ENCODE measurements around the gene RPN2. TPM values are rescaled to one million over a fixed set of nuclear protein-coding genes. Genes with fewer than 3 reads are reported as not detected.

RPN2 gene
- total and polyA plus RNA-seq, 4 donors: 153 to 241 (median 177) TPM

- TF ChIP-seq ZBTB33 (IDR thresholded peaks at IDR 0.05): no peak
Observed at GRCh38 chr20:37276494-37277252, 97.5 kb downstream of the RPN2 start (continued).

- no peak overlapping the region for H3K27ac ChIP-seq (ENCODE audit: low read depth in 1 of 2, low read length in 2 of 2)
Observed at GRCh38 chr20:37277253-37277593, 98.1 kb downstream of the RPN2 start.

GRCh38 chr20:37278966-37279590 is 99.9 kb downstream of the RPN2 start:
- no peak for TF ChIP-seq JUND (IDR thresholded peaks at IDR 0.05)
- TF ChIP-seq HNF4A (conservative IDR thresholded peaks at IDR 0.05): no peak
- no peak for TF ChIP-seq RAD21 (IDR thresholded peaks at IDR 0.05)
- no peak for TF ChIP-seq FOXA1 (IDR thresholded peaks at IDR 0.05)
- TF ChIP-seq REST (IDR thresholded peaks at IDR 0.05): no peak
- H3K4me3 ChIP-seq (ENCODE audit: low read depth in 1 of 3, low read length in 3 of 3): no peak overlapping the region
- H3K27me3 ChIP-seq (ENCODE audit: control insufficient read depth in 4 of 4, insufficient read depth in 4 of 4, low read length in 3 of 4): no peaks in the 10 kb centered on the region
- no peak overlapping the region for H3K27ac ChIP-seq (ENCODE audit: low read depth in 1 of 2, low read length in 2 of 2)
- WGBS: 92% methylated on average over 12 of the region's 12 CpGs
- H3K36me3 ChIP-seq (ENCODE audit: control insufficient read depth in 4 of 4, insufficient read depth in 3 of 4, low read depth in 1 of 4, low read length in 3 of 4): no peaks in the 10 kb centered on the region
- no peak overlapping the region for H3K9ac ChIP-seq (ENCODE audit: low read depth in 1 of 2, low read length in 2 of 2)
- H3K9me3 ChIP-seq (ENCODE audit: control insufficient read depth in 4 of 4, low read length in 3 of 4): no peaks in the 10 kb centered on the region
- H3K4me1 ChIP-seq (ENCODE audit: control insufficient read depth in 4 of 4, insufficient read depth in 4 of 4, low read length in 3 of 4): peaks cover 5 to 16% (median 6%) of the 10 kb centered on the region in 4 donors
- DNase-seq (ENCODE audit: low spot score): no peak

More at GRCh38 chr20:37277253-37277593, 98.1 kb downstream of the RPN2 start:
- Histone ChIP-seq H3K4me1 (ENCODE audit: control insufficient read depth in 4 of 4, insufficient read depth in 4 of 4, low read length in 3 of 4) (peaks cover 4 to 14% (median 5%) of the 10 kb centered on the region in 4 donors), H3K4me3 (ENCODE audit: low read depth in 1 of 3, low read length in 3 of 3) (no peak overlapping the region), H3K9ac (ENCODE audit: low read depth in 1 of 2, low read length in 2 of 2) (no peak overlapping the region), H3K9me3 (ENCODE audit: control insufficient read depth in 4 of 4, low read length in 3 of 4) (no peaks in the 10 kb centered on the region), H3K27me3 (ENCODE audit: control insufficient read depth in 4 of 4, insufficient read depth in 4 of 4, low read length in 3 of 4) (no peaks in the 10 kb centered on the region), H3K36me3 (ENCODE audit: control insufficient read depth in 4 of 4, insufficient read depth in 3 of 4, low read depth in 1 of 4, low read length in 3 of 4) (no peaks in the 10 kb centered on the region)
- DNase-seq (ENCODE audit: low spot score): no peak
- TF ChIP-seq SP1 (IDR thresholded peaks at IDR 0.05) (no peak), GABPA (IDR thresholded peaks at IDR 0.05 in 1 of 2, conservative IDR thresholded peaks at IDR 0.05 in 1 of 2) (no peak), NR2F2 (IDR thresholded peaks at IDR 0.05) (no peak), JUND (IDR thresholded peaks at IDR 0.05) (no peak), EGR1 (IDR thresholded peaks at IDR 0.05; ENCODE audit: low read depth in 2 of 2) (no peak), RAD21 (IDR thresholded peaks at IDR 0.05) (no peak), TAF1 (conservative IDR thresholded peaks at IDR 0.05) (no peak), HNF4G (IDR thresholded peaks at IDR 0.05) (no peak), YY1 (IDR thresholded peaks at IDR 0.05) (no peak), FOXA1 (IDR thresholded peaks at IDR 0.05) (no peak), ZBTB33 (IDR thresholded peaks at IDR 0.05) (no peak)
- WGBS: 65% methylated on average over 2 of the region's 2 CpGs

All from liver (tissue), 9 donors.